Karpas-422 (cell line): ENCODE results near the gene TCP11. TPM values are rescaled to one million over a fixed set of nuclear protein-coding genes. Genes with fewer than 3 reads are reported as not detected.

Experiments used
- DNase-seq: peaks from one replicate; pipeline ENCODE4 v3.0.0-alpha.2; 2015
- H2AFZ ChIP-seq: fragments of 200-600 bp; sonication (generic); 2 replicates; pipeline ENCODE4 v1.6.1; 2014; ENCODE audit warnings: antibody characterized with exemption, low read length, mixed read lengths
- H3K27ac ChIP-seq: fragments of 200-600 bp; sonication (generic); 2 replicates; pipeline ENCODE4 v1.5.1; 2014; ENCODE audit warnings: mild to moderate bottlenecking, low read length, moderate library complexity
- H3K27me3 ChIP-seq: fragments of 200-600 bp; sonication (generic); 2 replicates; pipeline ENCODE4 v1.6.1; 2014; ENCODE audit warnings: low read length, mixed read lengths
- H3K36me3 ChIP-seq: fragments of 200-600 bp; sonication (generic); 2 replicates; pipeline ENCODE4 v1.6.1; 2014; ENCODE audit warnings: low read length, mixed read lengths; ENCODE audit not compliant: insufficient read depth
- H3K4me1 ChIP-seq: fragments of 200-600 bp; sonication (generic); 2 replicates; pipeline ENCODE4 v1.6.1; 2014; ENCODE audit warnings: mild to moderate bottlenecking, low read length, mixed read lengths
- H3K4me2 ChIP-seq: fragments of 200-600 bp; sonication (generic); 2 replicates; pipeline ENCODE4 v1.6.1; 2014; ENCODE audit warnings: low read length, low read depth, mild to moderate bottlenecking; ENCODE audit not compliant: poor library complexity, severe bottlenecking
- H3K4me3 ChIP-seq: fragments of 200-600 bp; sonication (generic); 2 replicates; pipeline ENCODE4 v1.5.1; 2014; ENCODE audit warnings: mild to moderate bottlenecking, antibody characterized with exemption, low read length, mixed read lengths
- H3K79me2 ChIP-seq: fragments of 200-600 bp; sonication (generic); 2 replicates; pipeline ENCODE4 v1.6.1; 2014; ENCODE audit warnings: mild to moderate bottlenecking, low read length, mixed read lengths
- H3K9ac ChIP-seq: fragments of 200-600 bp; sonication (generic); 2 replicates; pipeline ENCODE4 v1.6.0; 2014; ENCODE audit warnings: low read length
- H3K9me2 ChIP-seq: fragments of 200-600 bp; sonication (generic), shearing (Covaris generic); replicated peaks from 2 replicates; pipeline ENCODE4 v1.6.0; 2014; ENCODE audit warnings: mild to moderate bottlenecking, low read length, moderate library complexity; ENCODE audit not compliant: insufficient read depth
- H3K9me3 ChIP-seq: fragments of 300-700, 200-600 bp; sonication (generic); 2 replicates; pipeline ENCODE4 v1.6.1; 2014; ENCODE audit warnings: low read length, mixed read lengths
- H4K20me1 ChIP-seq: fragments of 200-600 bp; sonication (generic); 2 replicates; pipeline ENCODE4 v1.6.1; 2014; ENCODE audit warnings: mild to moderate bottlenecking, antibody characterized with exemption, low read length, low read depth; ENCODE audit not compliant: insufficient read depth
- total RNA-seq: library from RNA; depleted of rRNA; stranded (reverse); fragments of >200 nt; shearing (Covaris generic); gene quantifications from 2 replicates; pipeline ENCODE4 v1.2.3, GENCODE V29; 2014; ENCODE audit warnings: low replicate concordance

Gene TCP11
- total RNA-seq, 1 experiment from 2014 or later: not detected

- Histone ChIP-seq H3K9me3 (no peaks in the 10 kb centered on the region), H3K9ac (no peak overlapping the region), H3K27me3 (no peaks in the 10 kb centered on the region), H3K4me2 (no peak overlapping the region), H3K27ac (no peak overlapping the region), H3K36me3 (no peaks in the 10 kb centered on the region), H3K4me3 (no peak overlapping the region), H3K4me1 (no peaks in the 10 kb centered on the region), H3K9me2 (no peaks in the 10 kb centered on the region), H4K20me1 (no peaks in the 10 kb centered on the region), H2AFZ (no peak overlapping the region), H3K79me2 (no peaks in the 10 kb centered on the region)
- DNase-seq: no peak
These were observed 54.3 kb downstream of the TCP11 start for GRCh38 chr6:35086636-35087360.

GRCh38 chr6:35086282-35086632 lies 54.9 kb downstream of the TCP11 start:
- DNase-seq: no peak

GRCh38 chr6:35085359-35086281 lies 55.5 kb downstream of the TCP11 start:
- Histone ChIP-seq H3K9ac (no peak overlapping the region), H3K4me2 (no peak overlapping the region), H3K27ac (no peak overlapping the region), H3K27me3 (no peaks in the 10 kb centered on the region), H4K20me1 (no peaks in the 10 kb centered on the region), H3K79me2 (no peaks in the 10 kb centered on the region), H3K36me3 (no peaks in the 10 kb centered on the region), H3K9me2 (no peaks in the 10 kb centered on the region), H3K9me3 (no peaks in the 10 kb centered on the region), H3K4me1 (no peaks in the 10 kb centered on the region), H3K4me3 (no peak overlapping the region), H2AFZ (no peak overlapping the region)
- DNase-seq: no peak

More at GRCh38 chr6:35086282-35086632, 54.9 kb downstream of the TCP11 start:
- H3K9me3 ChIP-seq: no peaks in the 10 kb centered on the region
- H3K4me1 ChIP-seq: no peaks in the 10 kb centered on the region
- no peak overlapping the region for H3K4me3 ChIP-seq
- no peak overlapping the region for H2AFZ ChIP-seq
- H3K9ac ChIP-seq: no peak overlapping the region
- H3K27ac ChIP-seq: no peak overlapping the region
- H3K9me2 ChIP-seq: no peaks in the 10 kb centered on the region
- H3K27me3 ChIP-seq: no peaks in the 10 kb centered on the region
- no peaks in the 10 kb centered on the region for H4K20me1 ChIP-seq
- no peak overlapping the region for H3K4me2 ChIP-seq
- H3K36me3 ChIP-seq: no peaks in the 10 kb centered on the region
- H3K79me2 ChIP-seq: no peaks in the 10 kb centered on the region

GRCh38 chr6:35084511-35085203 lies 56.5 kb downstream of the TCP11 start:
- no peaks in the 10 kb centered on the region for H3K79me2 ChIP-seq
- H3K36me3 ChIP-seq: no peaks in the 10 kb centered on the region
- H2AFZ ChIP-seq: no peak overlapping the region
- H3K9me2 ChIP-seq: no peaks in the 10 kb centered on the region
- no peak overlapping the region for H3K4me2 ChIP-seq
- H3K27ac ChIP-seq: no peak overlapping the region
- H3K9me3 ChIP-seq: no peaks in the 10 kb centered on the region
- no peak overlapping the region for H3K9ac ChIP-seq
- H3K4me3 ChIP-seq: no peak overlapping the region
- DNase-seq: no peak
- no peaks in the 10 kb centered on the region for H3K4me1 ChIP-seq
- H3K27me3 ChIP-seq: no peaks in the 10 kb centered on the region
- no peaks in the 10 kb centered on the region for H4K20me1 ChIP-seq

DNA sequence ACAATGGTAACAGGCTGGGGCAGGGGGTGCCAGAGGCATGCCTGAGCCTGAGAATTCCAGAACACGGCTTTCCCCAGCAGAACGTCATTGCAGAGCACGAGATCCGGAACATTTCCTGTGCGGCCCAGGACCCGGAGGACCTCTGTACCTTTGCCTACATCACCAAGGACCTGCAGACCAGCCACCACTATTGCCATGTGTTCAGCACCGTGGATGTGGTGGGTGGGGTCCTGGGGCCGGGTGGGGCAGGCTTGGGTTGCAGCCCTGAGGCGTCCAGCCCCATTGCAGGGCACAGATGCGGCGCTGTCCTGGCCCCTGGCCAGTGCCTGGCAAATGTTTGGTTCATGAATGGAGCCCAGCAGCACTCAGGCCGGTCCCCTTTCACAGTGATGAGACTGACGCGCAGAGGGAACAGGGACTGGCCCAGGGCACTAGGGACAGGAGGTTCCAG lies 57.1 kb downstream of the TCP11 start:
- H3K4me3 ChIP-seq: no peak overlapping the region
- H3K4me1 ChIP-seq: no peaks in the 10 kb centered on the region
- H3K27ac ChIP-seq: no peak overlapping the region
- H3K9me2 ChIP-seq: no peaks in the 10 kb centered on the region
- H3K9me3 ChIP-seq: no peaks in the 10 kb centered on the region
- no peaks in the 10 kb centered on the region for H3K79me2 ChIP-seq
- no peak overlapping the region for H3K4me2 ChIP-seq
- no peak for DNase-seq
- H2AFZ ChIP-seq: no peak overlapping the region
- no peaks in the 10 kb centered on the region for H3K27me3 ChIP-seq
- no peaks in the 10 kb centered on the region for H4K20me1 ChIP-seq
- no peaks in the 10 kb centered on the region for H3K36me3 ChIP-seq
- H3K9ac ChIP-seq: no peak overlapping the region

DNA sequence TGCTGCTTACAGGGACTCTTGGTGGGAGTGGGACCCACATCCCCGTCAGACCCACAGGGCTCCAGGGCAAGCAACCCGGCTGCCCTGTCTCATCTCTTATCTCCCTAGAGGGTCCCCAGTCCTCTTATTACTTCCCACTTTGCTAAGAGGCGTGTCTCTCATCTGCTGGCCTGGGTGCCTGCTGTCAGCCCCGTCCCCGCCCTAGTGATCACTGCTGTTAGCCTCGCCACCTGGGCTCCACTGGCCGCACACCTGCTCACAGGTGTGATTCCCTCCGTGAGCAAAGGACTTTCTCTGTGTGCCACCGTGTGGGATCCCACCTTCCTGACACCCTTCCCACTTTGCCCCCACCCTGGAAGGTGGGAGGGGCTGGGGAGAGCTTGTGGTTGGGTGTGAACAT lies 57.6 kb downstream of the TCP11 start:
- Histone ChIP-seq H3K4me3 (no peak overlapping the region), H3K9ac (no peak overlapping the region), H3K79me2 (no peaks in the 10 kb centered on the region), H3K27ac (no peak overlapping the region), H3K9me3 (no peaks in the 10 kb centered on the region), H3K9me2 (no peaks in the 10 kb centered on the region), H4K20me1 (no peaks in the 10 kb centered on the region), H3K4me1 (no peaks in the 10 kb centered on the region), H3K27me3 (no peaks in the 10 kb centered on the region), H3K36me3 (no peaks in the 10 kb centered on the region), H2AFZ (no peak overlapping the region), H3K4me2 (no peak overlapping the region)
- DNase-seq: no peak

DNA sequence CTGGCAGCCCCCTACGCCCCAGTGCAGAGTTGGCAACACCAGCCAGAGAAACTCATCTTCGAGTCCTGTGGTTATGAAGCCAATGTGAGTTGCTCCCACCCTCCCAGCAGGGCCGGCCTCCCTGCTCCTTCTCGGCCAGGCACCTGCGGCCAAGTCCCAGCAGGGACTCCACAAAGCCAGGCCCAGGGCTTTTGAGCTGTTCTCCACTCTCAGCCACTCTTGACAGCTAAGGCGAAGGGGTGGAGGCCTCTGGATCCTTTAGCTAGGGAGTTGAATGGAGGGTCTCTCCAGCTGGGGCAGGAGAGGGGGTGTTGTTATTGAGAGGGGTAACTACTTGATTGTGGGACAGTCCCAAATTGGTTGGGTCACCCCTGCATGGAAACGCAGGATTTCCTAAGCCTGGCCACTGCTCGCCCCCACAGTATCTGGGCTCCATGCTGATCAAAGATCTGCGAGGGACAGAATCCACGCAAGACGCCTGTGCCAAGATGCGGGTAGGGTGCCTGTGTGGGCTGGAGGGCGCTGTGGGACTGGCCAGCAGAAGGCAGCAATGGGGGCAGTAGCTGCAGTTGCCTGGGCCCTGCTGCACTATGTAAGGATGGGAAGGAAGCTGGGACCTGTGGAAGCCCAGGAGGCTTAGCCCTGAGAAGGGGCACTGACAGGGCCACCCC lies 58.3 kb downstream of the TCP11 start:
- no peak for DNase-seq
- Histone ChIP-seq H3K4me1 (no peaks in the 10 kb centered on the region), H3K27ac (no peak overlapping the region)

More for the DNA sequence above, 58.3 kb downstream of the TCP11 start:
- H3K4me3 ChIP-seq: no peak overlapping the region
- H3K36me3 ChIP-seq: no peaks in the 10 kb centered on the region
- no peaks in the 10 kb centered on the region for H3K79me2 ChIP-seq
- H2AFZ ChIP-seq: no peak overlapping the region
- no peak overlapping the region for H3K9ac ChIP-seq
- H3K27me3 ChIP-seq: no peaks in the 10 kb centered on the region
- H3K4me2 ChIP-seq: no peak overlapping the region
- H3K9me3 ChIP-seq: no peaks in the 10 kb centered on the region
- no peaks in the 10 kb centered on the region for H3K9me2 ChIP-seq
- H4K20me1 ChIP-seq: no peaks in the 10 kb centered on the region
